Dendritic cell treated with granulocyte-macrophage colony-stimulating factor and Interleukin-4, amounts not matched to agents 40 ng/mL and 50 ng/mL, for 4 days (primary cell): ENCODE data around the gene GRIP2.

Experiments
- H3K27ac Mint-ChIP-seq: one replicate; pipeline ENCODE4 v1.8.0; 2022; ENCODE audit warnings: mild to moderate bottlenecking, mixed read lengths
- H3K27me3 Mint-ChIP-seq: one replicate; pipeline ENCODE4 v1.8.0; 2022; ENCODE audit warnings: mild to moderate bottlenecking, mixed read lengths
- H3K36me3 Mint-ChIP-seq: one replicate; pipeline ENCODE4 v1.8.0; 2022; ENCODE audit warnings: low read depth, mixed read lengths
- H3K4me1 Mint-ChIP-seq: one replicate; pipeline ENCODE4 v1.8.0; 2022; ENCODE audit warnings: low read depth, mixed read lengths
- H3K4me3 Mint-ChIP-seq: one replicate; pipeline ENCODE4 v1.8.0; 2022; ENCODE audit warnings: mild to moderate bottlenecking, moderate library complexity, mixed read lengths
- H3K9me3 Mint-ChIP-seq: one replicate; pipeline ENCODE4 v1.8.0; 2022; ENCODE audit warnings: mixed read lengths
- intact Hi-C: fragments of 100-400 bp; cut with micrococcal nuclease; formaldehyde crosslinking; loops from one replicate; pipeline ENCODE4 v1.15.0; 2022

GRIP2 gene

GRCh38 chr3:14446988-14447570 lies 93.1 kb downstream of the GRIP2 start:
- Mint-ChIP-seq H3K9me3 (no peaks in the 10 kb centered on the region), H3K27ac (no peak overlapping the region), H3K4me1 (peaks cover 33% of the 10 kb centered on the region), H3K27me3 (no peaks in the 10 kb centered on the region), H3K4me3 (no peak overlapping the region), H3K36me3 (peaks cover 91% of the 10 kb centered on the region)
- intact Hi-C loops = no loop called here

- no peaks in the 10 kb centered on the region for H3K9me3 Mint-ChIP-seq
- H3K36me3 Mint-ChIP-seq = peaks cover 77% of the 10 kb centered on the region
- intact Hi-C loops = no loop called here
- no peak overlapping the region for H3K27ac Mint-ChIP-seq
- no peaks in the 10 kb centered on the region for H3K27me3 Mint-ChIP-seq
- H3K4me1 Mint-ChIP-seq = peaks cover 41% of the 10 kb centered on the region
- no peak overlapping the region for H3K4me3 Mint-ChIP-seq
Measured at GRCh38 chr3:14445773-14446172, 94.4 kb downstream of the GRIP2 start.

GRCh38 chr3:14444380-14444779 lies 95.8 kb downstream of the GRIP2 start:
- H3K36me3 Mint-ChIP-seq = peaks cover 69% of the 10 kb centered on the region
- no peaks in the 10 kb centered on the region for H3K9me3 Mint-ChIP-seq
- intact Hi-C loops = no loop called here
- H3K4me3 Mint-ChIP-seq = no peak overlapping the region
- H3K27me3 Mint-ChIP-seq = no peaks in the 10 kb centered on the region
- peak overlapping the region; percentile 11 for H3K27ac Mint-ChIP-seq
- peaks cover 55% of the 10 kb centered on the region for H3K4me1 Mint-ChIP-seq

GRCh38 chr3:14441920-14442300 lies 98.2 kb downstream of the GRIP2 start:
- Mint-ChIP-seq H3K27me3 (no peaks in the 10 kb centered on the region), H3K9me3 (no peaks in the 10 kb centered on the region), H3K27ac (peak overlapping the region; percentile 85), H3K4me1 (peaks cover 61% of the 10 kb centered on the region), H3K36me3 (peaks cover 53% of the 10 kb centered on the region), H3K4me3 (no peak overlapping the region)
- intact Hi-C loops = no loop called here

- Mint-ChIP-seq H3K4me3 (peak overlapping the region; percentile 39), H3K9me3 (no peaks in the 10 kb centered on the region), H3K4me1 (peaks cover 63% of the 10 kb centered on the region), H3K36me3 (peaks cover 50% of the 10 kb centered on the region), H3K27ac (peak overlapping the region; percentile 85), H3K27me3 (no peaks in the 10 kb centered on the region)
- intact Hi-C loops = no loop called here
Measured at GRCh38 chr3:14441240-14441919, 98.8 kb downstream of the GRIP2 start.

- H3K9me3 Mint-ChIP-seq = no peaks in the 10 kb centered on the region
- intact Hi-C loops = no loop called here
- H3K36me3 Mint-ChIP-seq = peaks cover 47% of the 10 kb centered on the region
- no peak overlapping the region for H3K4me3 Mint-ChIP-seq
- H3K27me3 Mint-ChIP-seq = no peaks in the 10 kb centered on the region
- H3K27ac Mint-ChIP-seq = peak overlapping the region; percentile 85
- H3K4me1 Mint-ChIP-seq = peaks cover 70% of the 10 kb centered on the region
Measured at GRCh38 chr3:14440531-14441239, 99.5 kb downstream of the GRIP2 start.

- H3K36me3 Mint-ChIP-seq = peaks cover 46% of the 10 kb centered on the region
- intact Hi-C loops = no loop called here
- H3K4me3 Mint-ChIP-seq = peak overlapping the region; percentile 65
- peak overlapping the region; percentile 85 for H3K27ac Mint-ChIP-seq
- H3K4me1 Mint-ChIP-seq = peaks cover 75% of the 10 kb centered on the region
- H3K9me3 Mint-ChIP-seq = no peaks in the 10 kb centered on the region
- no peaks in the 10 kb centered on the region for H3K27me3 Mint-ChIP-seq
Measured at GRCh38 chr3:14440168-14440518, 100.0 kb downstream of the GRIP2 start.

- intact Hi-C loops = loop anchor here (2.0 kb wide), 1 partner anchor 37 kb away; the partner anchor contains the start of gene SLC6A6
- no peaks in the 10 kb centered on the region for H3K9me3 Mint-ChIP-seq
- H3K36me3 Mint-ChIP-seq = peaks cover 45% of the 10 kb centered on the region
- peak overlapping the region; percentile 65 for H3K4me3 Mint-ChIP-seq
- peaks cover 80% of the 10 kb centered on the region for H3K4me1 Mint-ChIP-seq
- no peaks in the 10 kb centered on the region for H3K27me3 Mint-ChIP-seq
- peak overlapping the region; percentile 85 for H3K27ac Mint-ChIP-seq
Measured at GRCh38 chr3:14439501-14440167, 100.5 kb downstream of the GRIP2 start.
